Measurements from ENCODE around the gene NATD1.

Gene NATD1

GRCh38 chr17:21279582-21279981 is 26.4 kb upstream of the NATD1 start:
- Histone ChIP-seq H3K79me2 (ENCODE audit: insufficient read depth, low read length) (no peaks in the 10 kb centered on the region), H3K27me3 (ENCODE audit: insufficient read depth, low read length, poor library complexity) (no peaks in the 10 kb centered on the region), H4K20me1 (ENCODE audit: insufficient read depth, low read length) (no peaks in the 10 kb centered on the region), H3K9me3 (ENCODE audit: insufficient read depth, low read length, severe bottlenecking) (no peaks in the 10 kb centered on the region), H3K9ac (ENCODE audit: low read depth, low read length) (0 out of 2 replicates have a peak overlapping the region, but pooled peaks have one; percentile 27), H2AFZ (ENCODE audit: low read depth, low read length) (peak overlapping the region; percentile 54; the same call in 1 of the 2 replicates), H3K27ac (ENCODE audit: low read length) (no peak overlapping the region), H3K4me1 (ENCODE audit: insufficient read depth, low read length) (peaks cover 37% of the 10 kb centered on the region), H3K36me3 (ENCODE audit: insufficient read depth, low read length) (no peaks in the 10 kb centered on the region), H3K4me3 (ENCODE audit: low read depth in 1 of 2, low read length in 2 of 2) (no peak overlapping the region), H3K4me2 (ENCODE audit: insufficient read depth, low read length) (no peak overlapping the region)
- no peak for ATAC-seq (ENCODE audit: insufficient read depth, low read depth)
- TF ChIP-seq EZH2 (IDR thresholded peaks at IDR 0.05; ENCODE audit: borderline replicate concordance, low read depth, low read length, severe bottlenecking) (no peak), CTCF (IDR thresholded peaks at IDR 0.05; ENCODE audit: borderline replicate concordance, extremely low read depth, low read length, poor library complexity, severe bottlenecking) (no peak)
- DNase-seq: no peak

GRCh38 chr17:21279198-21279535 is 26.0 kb upstream of the NATD1 start:
- H3K9ac ChIP-seq (ENCODE audit: low read depth, low read length): 0 out of 2 replicates have a peak overlapping the region, but pooled peaks have one; percentile 27
- H3K27me3 ChIP-seq (ENCODE audit: insufficient read depth, low read length, poor library complexity): no peaks in the 10 kb centered on the region
- H3K79me2 ChIP-seq (ENCODE audit: insufficient read depth, low read length): no peaks in the 10 kb centered on the region
- no peak overlapping the region; the same call in 1 of the 2 replicates for H2AFZ ChIP-seq (ENCODE audit: low read depth, low read length)
- no peaks in the 10 kb centered on the region for H4K20me1 ChIP-seq (ENCODE audit: insufficient read depth, low read length)
- H3K27ac ChIP-seq (ENCODE audit: low read length): no peak overlapping the region
- no peak for DNase-seq
- TF ChIP-seq EZH2 (IDR thresholded peaks at IDR 0.05; ENCODE audit: borderline replicate concordance, low read depth, low read length, severe bottlenecking) (no peak), CTCF (IDR thresholded peaks at IDR 0.05; ENCODE audit: borderline replicate concordance, extremely low read depth, low read length, poor library complexity, severe bottlenecking) (no peak)
- H3K36me3 ChIP-seq (ENCODE audit: insufficient read depth, low read length): no peaks in the 10 kb centered on the region
- ATAC-seq (ENCODE audit: insufficient read depth, low read depth): no peak
- H3K4me3 ChIP-seq (ENCODE audit: low read depth in 1 of 2, low read length in 2 of 2): no peak overlapping the region
- no peaks in the 10 kb centered on the region for H3K9me3 ChIP-seq (ENCODE audit: insufficient read depth, low read length, severe bottlenecking)
- H3K4me2 ChIP-seq (ENCODE audit: insufficient read depth, low read length): no peak overlapping the region
- peaks cover 35% of the 10 kb centered on the region for H3K4me1 ChIP-seq (ENCODE audit: insufficient read depth, low read length)

- no peak for TF ChIP-seq EZH2 (IDR thresholded peaks at IDR 0.05; ENCODE audit: borderline replicate concordance, low read depth, low read length, severe bottlenecking)
- peak; percentile 8 for TF ChIP-seq CTCF (IDR thresholded peaks at IDR 0.05; ENCODE audit: borderline replicate concordance, extremely low read depth, low read length, poor library complexity, severe bottlenecking)
- ATAC-seq (ENCODE audit: insufficient read depth, low read depth): peak; percentile 31
- Histone ChIP-seq H2AFZ (ENCODE audit: low read depth, low read length) (peak overlapping the region; percentile 36; the same call in 1 of the 2 replicates), H3K9ac (ENCODE audit: low read depth, low read length) (no peak overlapping the region), H3K4me2 (ENCODE audit: insufficient read depth, low read length) (no peak overlapping the region), H3K4me1 (ENCODE audit: insufficient read depth, low read length) (peaks cover 31% of the 10 kb centered on the region), H3K9me3 (ENCODE audit: insufficient read depth, low read length, severe bottlenecking) (no peaks in the 10 kb centered on the region), H3K27ac (ENCODE audit: low read length) (peak overlapping the region; percentile 37; the same call in 1 of the 2 replicates), H3K79me2 (ENCODE audit: insufficient read depth, low read length) (no peaks in the 10 kb centered on the region), H4K20me1 (ENCODE audit: insufficient read depth, low read length) (no peaks in the 10 kb centered on the region), H3K27me3 (ENCODE audit: insufficient read depth, low read length, poor library complexity) (no peaks in the 10 kb centered on the region), H3K36me3 (ENCODE audit: insufficient read depth, low read length) (no peaks in the 10 kb centered on the region), H3K4me3 (ENCODE audit: low read depth in 1 of 2, low read length in 2 of 2) (no peak overlapping the region)
- DNase-seq: peak; percentile 70
These were observed 25.4 kb upstream of the NATD1 start for GRCh38 chr17:21278450-21279197.
